HEK293 (cell line): ENCODE data around the gene KLC3.

Source experiments
- HOXA7 ChIP-seq: sonication (generic); formaldehyde crosslinking; IDR thresholded peaks from 2 replicates; pipeline ENCODE4 v1.8.1; 2022; ENCODE audit warnings: missing genetic modification reagents, borderline replicate concordance
- SCRT1 ChIP-seq: fragments of 450-650 bp; formaldehyde crosslinking; IDR thresholded peaks from 2 replicates; pipeline ENCODE4 v1.5.1; 2016; ENCODE audit warnings: missing biosample characterization, missing genetic modification characterization, borderline replicate concordance
- TCF7L2 ChIP-seq: IDR thresholded peaks from 2 replicates; pipeline ENCODE4 v1.6.1; 2011; ENCODE audit warnings: low read depth, mild to moderate bottlenecking, inconsistent platforms, low read length, moderate library complexity, borderline replicate concordance
- YY1 ChIP-seq: fragments of 450-650 bp; formaldehyde crosslinking; IDR thresholded peaks from 2 replicates; pipeline ENCODE4 v1.5.1; 2018; ENCODE audit warnings: missing biosample characterization, missing genetic modification characterization
- ZNF433 ChIP-seq: fragments of 450-650 bp; formaldehyde crosslinking; IDR thresholded peaks from 2 replicates; pipeline ENCODE4 v1.5.1; 2016; ENCODE audit warnings: missing biosample characterization, missing genetic modification characterization, low read depth
- ZNF777 ChIP-seq: fragments of 450-650 bp; formaldehyde crosslinking; IDR thresholded peaks from 2 replicates; pipeline ENCODE4 v1.5.1; 2017; ENCODE audit warnings: missing biosample characterization, missing genetic modification characterization, borderline replicate concordance
- TF ChIP-seq, protein P1 (sequence below): fragments of 450-650 bp; formaldehyde crosslinking; IDR thresholded peaks from 2 replicates; pipeline ENCODE4 v1.5.1; 2016; ENCODE audit warnings: missing biosample characterization, missing genetic modification characterization
- TF ChIP-seq, protein P2 (sequence below): fragments of 450-650 bp; formaldehyde crosslinking; IDR thresholded peaks from 2 replicates; pipeline ENCODE4 v1.5.1; 2016; ENCODE audit warnings: missing biosample characterization, missing genetic modification characterization, low read depth

DNA sequence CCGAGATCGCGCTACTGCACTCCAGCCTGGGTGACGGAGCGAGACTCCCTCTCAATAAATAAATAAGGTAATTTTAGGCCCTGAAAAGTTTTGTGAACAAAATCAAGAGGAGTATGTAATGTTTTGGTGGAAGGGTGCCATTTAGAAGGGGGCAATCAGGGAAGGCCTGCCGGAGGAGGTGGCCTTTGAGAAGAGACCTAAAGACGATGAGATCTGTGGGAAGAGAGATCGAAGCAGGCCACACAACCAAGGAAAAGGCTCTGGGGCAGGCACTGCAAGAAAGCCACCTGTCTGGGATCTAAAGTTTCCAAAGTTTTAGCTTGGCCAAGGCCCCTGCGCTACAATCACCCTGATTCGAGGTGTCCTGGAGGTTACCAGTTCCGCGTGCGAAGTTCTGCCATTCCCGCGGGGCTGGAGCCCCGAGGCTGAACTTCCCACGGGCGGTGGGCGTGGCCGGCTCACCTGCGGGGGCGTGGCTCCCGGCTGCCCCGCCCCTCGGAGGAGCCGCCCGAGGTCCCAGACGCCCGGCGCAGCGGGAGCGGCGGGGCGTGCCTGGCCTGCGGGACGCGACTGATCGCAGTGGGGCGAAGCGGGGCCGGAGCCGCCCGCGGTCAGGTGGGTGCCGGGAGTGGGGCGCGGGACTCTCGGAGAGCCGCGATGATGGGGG lies at the start of gene KLC3:
- TF ChIP-seq, protein P1, sequence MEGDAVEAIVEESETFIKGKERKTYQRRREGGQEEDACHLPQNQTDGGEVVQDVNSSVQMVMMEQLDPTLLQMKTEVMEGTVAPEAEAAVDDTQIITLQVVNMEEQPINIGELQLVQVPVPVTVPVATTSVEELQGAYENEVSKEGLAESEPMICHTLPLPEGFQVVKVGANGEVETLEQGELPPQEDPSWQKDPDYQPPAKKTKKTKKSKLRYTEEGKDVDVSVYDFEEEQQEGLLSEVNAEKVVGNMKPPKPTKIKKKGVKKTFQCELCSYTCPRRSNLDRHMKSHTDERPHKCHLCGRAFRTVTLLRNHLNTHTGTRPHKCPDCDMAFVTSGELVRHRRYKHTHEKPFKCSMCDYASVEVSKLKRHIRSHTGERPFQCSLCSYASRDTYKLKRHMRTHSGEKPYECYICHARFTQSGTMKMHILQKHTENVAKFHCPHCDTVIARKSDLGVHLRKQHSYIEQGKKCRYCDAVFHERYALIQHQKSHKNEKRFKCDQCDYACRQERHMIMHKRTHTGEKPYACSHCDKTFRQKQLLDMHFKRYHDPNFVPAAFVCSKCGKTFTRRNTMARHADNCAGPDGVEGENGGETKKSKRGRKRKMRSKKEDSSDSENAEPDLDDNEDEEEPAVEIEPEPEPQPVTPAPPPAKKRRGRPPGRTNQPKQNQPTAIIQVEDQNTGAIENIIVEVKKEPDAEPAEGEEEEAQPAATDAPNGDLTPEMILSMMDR (tag by site-specific recombination): no peak
- TF ChIP-seq, protein P2, sequence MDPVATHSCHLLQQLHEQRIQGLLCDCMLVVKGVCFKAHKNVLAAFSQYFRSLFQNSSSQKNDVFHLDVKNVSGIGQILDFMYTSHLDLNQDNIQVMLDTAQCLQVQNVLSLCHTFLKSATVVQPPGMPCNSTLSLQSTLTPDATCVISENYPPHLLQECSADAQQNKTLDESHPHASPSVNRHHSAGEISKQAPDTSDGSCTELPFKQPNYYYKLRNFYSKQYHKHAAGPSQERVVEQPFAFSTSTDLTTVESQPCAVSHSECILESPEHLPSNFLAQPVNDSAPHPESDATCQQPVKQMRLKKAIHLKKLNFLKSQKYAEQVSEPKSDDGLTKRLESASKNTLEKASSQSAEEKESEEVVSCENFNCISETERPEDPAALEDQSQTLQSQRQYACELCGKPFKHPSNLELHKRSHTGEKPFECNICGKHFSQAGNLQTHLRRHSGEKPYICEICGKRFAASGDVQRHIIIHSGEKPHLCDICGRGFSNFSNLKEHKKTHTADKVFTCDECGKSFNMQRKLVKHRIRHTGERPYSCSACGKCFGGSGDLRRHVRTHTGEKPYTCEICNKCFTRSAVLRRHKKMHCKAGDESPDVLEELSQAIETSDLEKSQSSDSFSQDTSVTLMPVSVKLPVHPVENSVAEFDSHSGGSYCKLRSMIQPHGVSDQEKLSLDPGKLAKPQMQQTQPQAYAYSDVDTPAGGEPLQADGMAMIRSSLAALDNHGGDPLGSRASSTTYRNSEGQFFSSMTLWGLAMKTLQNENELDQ (tag by site-specific recombination): no peak
- TF ChIP-seq ZNF433 (tag by site-specific recombination) (no peak), HOXA7 (CRISPR knock-in tag) (no peak), SCRT1 (no peak), ZNF777 (tag by site-specific recombination) (no peak), YY1 (tag by site-specific recombination) (no peak), TCF7L2 (no peak)
